Spleen (tissue), 11 donors: ENCODE results near the gene ZKSCAN4. TPM values are rescaled to one million over a fixed set of nuclear protein-coding genes. Genes with fewer than 3 reads are reported as not detected.

Source experiments
- DNase-seq: peaks from one replicate; pipeline ENCODE4 v3.0.0-alpha.2; 2020
- H3K27ac ChIP-seq, 8 donors: fragments of 200-600 bp; sonication (generic) in 7 of 8; 1 replicate in 4 of 8; 2 replicates in 4 of 8; pipeline versions ENCODE4 v1.5.0 to v1.8.0; 2016 to 2021; ENCODE audit warnings: inconsistent platforms in 4 of 8, mild to moderate bottlenecking in 4 of 8, moderate library complexity in 1 of 8
- H3K27me3 ChIP-seq, 7 donors: fragments of 200-600 bp; sonication (generic) in 6 of 7; replicated peaks in 1 of 7; 1 replicate in 4 of 7; 2 replicates in 3 of 7; pipeline versions ENCODE4 v1.5.0 to v1.8.0; 2016 to 2021; ENCODE audit warnings: inconsistent platforms in 3 of 7, mild to moderate bottlenecking in 1 of 7
- H3K36me3 ChIP-seq, 6 donors: fragments of 200-600 bp; sonication (generic) in 5 of 6; 1 replicate in 4 of 6; 2 replicates in 2 of 6; pipeline versions ENCODE4 v1.5.0 to v1.8.0; 2016 to 2021; ENCODE audit warnings: inconsistent platforms in 2 of 6
- H3K4me1 ChIP-seq, 6 donors: fragments of 200-600 bp; sonication (generic) in 5 of 6; 1 replicate in 3 of 6; 2 replicates in 3 of 6; pipeline versions ENCODE4 v1.5.0 to v1.8.0; 2016 to 2021; ENCODE audit warnings: inconsistent platforms in 3 of 6
- H3K4me3 ChIP-seq, 8 donors: fragments of 200-600 bp; sonication (generic) in 7 of 8; 1 replicate in 4 of 8; 2 replicates in 4 of 8; pipeline versions ENCODE4 v1.5.0 to v1.8.0; 2016 to 2021; ENCODE audit warnings: inconsistent platforms in 4 of 8, mild to moderate bottlenecking in 4 of 8, moderate library complexity in 2 of 8
- H3K9me3 ChIP-seq, 8 donors: fragments of 200-600 bp; sonication (generic) in 7 of 8; 1 replicate in 4 of 8; 2 replicates in 4 of 8; pipeline versions ENCODE4 v1.5.0 to v1.8.0; 2016 to 2021; ENCODE audit warnings: inconsistent platforms in 4 of 8
- POLR2A ChIP-seq, 3 donors: fragments of 450-650 bp; IDR thresholded peaks; one replicate each; pipeline ENCODE4 v1.5.1; 2017; ENCODE audit warnings: antibody characterized with exemption in 3 of 3, mild to moderate bottlenecking in 1 of 3
- POLR2AphosphoS5 ChIP-seq, 3 donors: sonication (generic); formaldehyde crosslinking; IDR thresholded peaks; one replicate each; pipeline ENCODE4 v1.5.1; 2017; ENCODE audit warnings: antibody characterized with exemption in 3 of 3
- WGBS, 5 donors: extraction: QIAGEN DNeasy Blood & Tissue Kit in 3 of 5; methylation state at CpG; one replicate each; pipeline versions ENCODE4 v1.1.5 to v1.1.7; 2013 to 2018; 5-methylcytosine and 5-hydroxymethylcytosine counted together
- intact Hi-C: fragments of 100-400 bp; cut with DNase I; formaldehyde crosslinking; loops from one replicate; pipeline ENCODE4 v1.15.0; 2023; ENCODE audit warnings: low total_unique reads
- polyA plus RNA-seq, 3 donors: library from polyadenylated mRNA; stranded (reverse); fragments of 200-250 nt; gene quantifications; one replicate each; pipeline ENCODE4 v1.2.1, GENCODE V29; 2013
- total RNA-seq, 7 donors: library from RNA; depleted of rRNA in 3 of 7; stranded (reverse); fragments of >200 nt in 3 of 7; fragmentation: NEBNext Ultra II Directional in 4 of 7; extraction: Animal tissue kit (Norgen Biotek cat#: 25700) in 4 of 7; gene quantifications; one replicate each; pipeline versions ENCODE4 v1.1.0 to v1.2.1, GENCODE V29; 2016 to 2021
- TF ChIP-seq, protein P1 (sequence below), 11 experiments: fragments of 200-600 bp in 7 of 11; fragments of 450-650 bp in 4 of 11; sonication (generic) in 4 of 11; IDR thresholded peaks in 8 of 11; conservative IDR thresholded peaks in 3 of 11; 1 replicate in 7 of 11; 2 replicates in 4 of 11; pipeline versions ENCODE4 v1.4.0 to v1.8.0; 2016 to 2021; ENCODE audit warnings: antibody characterized with exemption in 11 of 11, inconsistent platforms in 4 of 11, mild to moderate bottlenecking in 1 of 11
- donor health status: healthy with polysubstance abuse.
- donor health status: DM: no; HTN: no; CAD: no; lungs with moderate emphysema.
- donor health status: DM: no; HTN: no; CAD: no.
- donor health status: Bipolar disorder and iron deficiency.
- donor health status: healthy.
- donor health status: DM: no; HTN: no; CAD: no.
- donor health status: DM: yes; HTN: yes; CAD: no.

Gene ZKSCAN4
- total and polyA plus RNA-seq, 10 donors, result 5.2 to 13.7 (median 11.0) TPM

DNA sequence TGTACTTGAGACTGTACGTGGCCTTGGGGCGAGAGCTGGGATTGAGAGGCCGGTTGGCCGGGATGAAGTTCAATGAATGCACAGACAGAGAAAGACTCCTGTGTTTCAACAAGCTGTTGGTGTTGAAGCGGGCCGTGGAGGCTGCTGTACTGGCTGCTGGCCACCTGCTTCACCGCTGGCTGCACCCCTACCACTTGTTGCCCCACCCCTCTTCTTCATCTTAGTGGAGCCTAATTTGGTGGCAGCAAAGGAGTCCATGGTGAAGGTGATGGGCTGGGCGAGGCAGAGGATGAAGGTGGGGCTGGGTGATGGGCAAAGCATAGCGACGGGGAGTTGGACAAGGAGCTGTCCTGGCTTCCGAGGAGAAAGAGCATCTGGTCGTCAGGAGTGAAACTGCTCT, 34.2 kb downstream of the ZKSCAN4 start:
- Histone ChIP-seq H3K9me3 (no peaks in the 10 kb centered on the region), H3K4me3 (peak overlapping the region in 2 of 8 donors; percentile 51 to 78), H3K4me1 (peaks cover 5 to 20% (median 17%) of the 10 kb centered on the region in 6 donors), H3K27ac (peak overlapping the region in 3 of 8 donors; percentile 81 to 85 (median 82)), H3K36me3 (no peaks in the 10 kb centered on the region), H3K27me3 (peaks cover 3 to 74% (median 34%) of the 10 kb centered on the region in 7 donors)
- WGBS, 5 donors, result 87 to 95% (median 94%) methylated on average over 11 to 12 of the region's 12 CpGs
- TF ChIP-seq POLR2A (IDR thresholded peaks at IDR 0.05), result no peak
- TF ChIP-seq, protein P1, sequence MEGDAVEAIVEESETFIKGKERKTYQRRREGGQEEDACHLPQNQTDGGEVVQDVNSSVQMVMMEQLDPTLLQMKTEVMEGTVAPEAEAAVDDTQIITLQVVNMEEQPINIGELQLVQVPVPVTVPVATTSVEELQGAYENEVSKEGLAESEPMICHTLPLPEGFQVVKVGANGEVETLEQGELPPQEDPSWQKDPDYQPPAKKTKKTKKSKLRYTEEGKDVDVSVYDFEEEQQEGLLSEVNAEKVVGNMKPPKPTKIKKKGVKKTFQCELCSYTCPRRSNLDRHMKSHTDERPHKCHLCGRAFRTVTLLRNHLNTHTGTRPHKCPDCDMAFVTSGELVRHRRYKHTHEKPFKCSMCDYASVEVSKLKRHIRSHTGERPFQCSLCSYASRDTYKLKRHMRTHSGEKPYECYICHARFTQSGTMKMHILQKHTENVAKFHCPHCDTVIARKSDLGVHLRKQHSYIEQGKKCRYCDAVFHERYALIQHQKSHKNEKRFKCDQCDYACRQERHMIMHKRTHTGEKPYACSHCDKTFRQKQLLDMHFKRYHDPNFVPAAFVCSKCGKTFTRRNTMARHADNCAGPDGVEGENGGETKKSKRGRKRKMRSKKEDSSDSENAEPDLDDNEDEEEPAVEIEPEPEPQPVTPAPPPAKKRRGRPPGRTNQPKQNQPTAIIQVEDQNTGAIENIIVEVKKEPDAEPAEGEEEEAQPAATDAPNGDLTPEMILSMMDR (IDR thresholded peaks at IDR 0.05 in 8 of 11, conservative IDR thresholded peaks at IDR 0.05 in 3 of 11), result no peak
- TF ChIP-seq POLR2AphosphoS5 (IDR thresholded peaks at IDR 0.05), result no peak
- no peak for DNase-seq
- intact Hi-C loops, result no loop called here

DNA sequence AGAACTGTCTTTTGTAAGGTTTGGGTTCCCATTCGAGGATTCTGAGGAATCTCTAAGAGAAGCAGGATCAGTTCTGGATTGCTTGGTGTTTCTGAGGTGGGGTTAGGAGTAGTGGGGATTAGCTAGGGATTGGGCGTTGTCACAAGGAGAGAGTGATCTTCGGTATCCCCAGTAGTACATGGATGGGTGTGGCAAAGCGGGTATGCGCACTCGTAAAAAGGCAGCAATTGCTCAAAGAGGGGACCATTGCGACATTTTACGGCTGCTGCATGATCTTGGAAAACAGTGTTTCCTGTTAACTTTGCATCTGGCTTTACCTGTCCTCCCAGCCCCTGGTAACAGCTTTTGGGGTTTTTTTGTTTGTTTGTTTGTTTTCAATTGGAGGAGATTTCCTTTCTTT, 36.6 kb downstream of the ZKSCAN4 start:
- no peak for DNase-seq
- Histone ChIP-seq H3K4me1 (peaks cover 5 to 34% (median 29%) of the 10 kb centered on the region in 6 donors), H3K27ac (no peak overlapping the region), H3K4me3 (no peak overlapping the region), H3K27me3 (peaks cover 3 to 84% (median 58%) of the 10 kb centered on the region in 7 donors), H3K9me3 (no peaks in the 10 kb centered on the region), H3K36me3 (no peaks in the 10 kb centered on the region)
- intact Hi-C loops, result no loop called here
- 28 to 65% (median 54%) methylated on average over 8 of the region's 8 CpGs for WGBS, 5 donors
- no peak for TF ChIP-seq POLR2A (IDR thresholded peaks at IDR 0.05)
- TF ChIP-seq POLR2AphosphoS5 (IDR thresholded peaks at IDR 0.05), result no peak
- TF ChIP-seq, protein P1 (IDR thresholded peaks at IDR 0.05 in 8 of 11, conservative IDR thresholded peaks at IDR 0.05 in 3 of 11), result no peak

- 23 to 36% (median 25%) methylated on average over 2 of the region's 2 CpGs for WGBS, 5 donors
- no peak for TF ChIP-seq POLR2AphosphoS5 (IDR thresholded peaks at IDR 0.05)
- TF ChIP-seq, protein P1 (IDR thresholded peaks at IDR 0.05 in 8 of 11, conservative IDR thresholded peaks at IDR 0.05 in 3 of 11), result no peak
- no peak for TF ChIP-seq POLR2A (IDR thresholded peaks at IDR 0.05)
- H3K36me3 ChIP-seq, result no peaks in the 10 kb centered on the region
- no peak for DNase-seq
- peaks cover 0 to 2% (median 0%) of the 10 kb centered on the region in 8 donors for H3K9me3 ChIP-seq
- H3K27me3 ChIP-seq, result peaks cover 7 to 84% (median 70%) of the 10 kb centered on the region in 7 donors
- intact Hi-C loops, result no loop called here
- H3K4me3 ChIP-seq, result no peak overlapping the region
- no peak overlapping the region for H3K27ac ChIP-seq
- H3K4me1 ChIP-seq, result peaks cover 2 to 23% (median 21%) of the 10 kb centered on the region in 6 donors
These were observed 38.9 kb downstream of the ZKSCAN4 start for GRCh38 chr6:28213213-28213523.

DNA sequence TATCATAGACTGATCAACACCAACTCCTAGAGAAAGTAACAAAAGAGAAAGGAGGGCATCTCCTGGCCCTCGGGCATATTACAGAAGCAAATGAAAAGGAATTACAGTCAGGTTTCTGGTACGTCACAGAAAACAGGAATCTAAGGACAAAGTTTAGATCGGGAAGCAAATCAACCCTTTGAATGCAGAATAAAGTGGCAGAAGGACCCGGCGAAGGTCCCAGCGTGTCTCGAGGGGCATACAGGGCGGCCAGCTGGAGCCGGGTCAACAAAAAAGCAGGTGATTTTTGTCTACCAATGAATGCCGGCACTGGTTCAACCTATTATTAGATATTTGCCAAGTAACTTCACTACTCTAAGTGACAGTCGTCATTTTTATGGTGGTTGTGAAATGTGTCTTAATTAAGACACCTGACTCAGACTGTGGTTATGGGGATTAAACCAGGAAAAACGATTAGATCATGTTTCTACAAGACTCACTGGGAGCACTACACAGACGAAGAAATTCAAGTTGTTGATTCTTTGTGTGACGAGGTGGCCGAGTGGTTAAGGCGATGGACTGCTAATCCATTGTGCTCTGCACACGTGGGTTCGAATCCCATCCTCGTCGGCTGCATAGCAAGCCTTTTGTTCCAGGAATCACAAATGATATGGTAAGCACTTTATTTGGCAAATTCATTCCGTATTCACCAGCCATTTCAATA, 39.4 kb downstream of the ZKSCAN4 start:
- Histone ChIP-seq H3K4me1 (peaks cover 6 to 24% (median 22%) of the 10 kb centered on the region in 6 donors), H3K9me3 (peaks cover 0 to 5% (median 0%) of the 10 kb centered on the region in 8 donors), H3K36me3 (no peaks in the 10 kb centered on the region), H3K27ac (peak overlapping the region in 6 of 8 donors; percentile 5 to 57 (median 42)), H3K27me3 (peaks cover 7 to 89% (median 75%) of the 10 kb centered on the region in 7 donors), H3K4me3 (peak overlapping the region in 5 of 8 donors; percentile 1 to 47 (median 16))
- no peak for TF ChIP-seq POLR2A (IDR thresholded peaks at IDR 0.05)
- TF ChIP-seq, protein P1 (IDR thresholded peaks at IDR 0.05 in 8 of 11, conservative IDR thresholded peaks at IDR 0.05 in 3 of 11), result no peak
- TF ChIP-seq POLR2AphosphoS5 (IDR thresholded peaks at IDR 0.05), result no peak
- no peak for DNase-seq
- WGBS, 5 donors, result 2 to 3% (median 2%) methylated on average over 21 of the region's 21 CpGs
- intact Hi-C loops, result no loop called here
